Measurements from ENCODE around the gene HSPB6.
A peak's percentile ranks its signal among the peaks of the same experiment; 100 is the strongest.
"Not testable (repeated sequence)": the region's sequence is repeated elsewhere in the genome, so short reads cannot be mapped to it uniquely, and the experiment has no call there.

HSPB6 gene

DNA sequence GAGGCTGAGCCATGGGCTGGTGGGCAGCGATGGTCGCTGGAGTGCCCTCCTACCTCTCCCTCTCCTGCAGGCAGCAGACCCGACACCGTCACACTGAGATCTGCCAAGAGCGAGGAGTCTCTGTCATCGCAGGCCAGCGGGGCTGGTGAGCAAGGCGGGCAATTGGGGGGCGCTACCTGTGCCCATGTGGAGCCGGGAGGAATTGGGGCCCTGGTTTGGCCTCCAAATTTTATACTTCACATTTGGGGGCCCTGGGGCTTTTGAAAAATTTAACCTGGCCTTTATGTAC is 28.5 kb upstream of the HSPB6 start:
- DNase-seq: no peak

DNA sequence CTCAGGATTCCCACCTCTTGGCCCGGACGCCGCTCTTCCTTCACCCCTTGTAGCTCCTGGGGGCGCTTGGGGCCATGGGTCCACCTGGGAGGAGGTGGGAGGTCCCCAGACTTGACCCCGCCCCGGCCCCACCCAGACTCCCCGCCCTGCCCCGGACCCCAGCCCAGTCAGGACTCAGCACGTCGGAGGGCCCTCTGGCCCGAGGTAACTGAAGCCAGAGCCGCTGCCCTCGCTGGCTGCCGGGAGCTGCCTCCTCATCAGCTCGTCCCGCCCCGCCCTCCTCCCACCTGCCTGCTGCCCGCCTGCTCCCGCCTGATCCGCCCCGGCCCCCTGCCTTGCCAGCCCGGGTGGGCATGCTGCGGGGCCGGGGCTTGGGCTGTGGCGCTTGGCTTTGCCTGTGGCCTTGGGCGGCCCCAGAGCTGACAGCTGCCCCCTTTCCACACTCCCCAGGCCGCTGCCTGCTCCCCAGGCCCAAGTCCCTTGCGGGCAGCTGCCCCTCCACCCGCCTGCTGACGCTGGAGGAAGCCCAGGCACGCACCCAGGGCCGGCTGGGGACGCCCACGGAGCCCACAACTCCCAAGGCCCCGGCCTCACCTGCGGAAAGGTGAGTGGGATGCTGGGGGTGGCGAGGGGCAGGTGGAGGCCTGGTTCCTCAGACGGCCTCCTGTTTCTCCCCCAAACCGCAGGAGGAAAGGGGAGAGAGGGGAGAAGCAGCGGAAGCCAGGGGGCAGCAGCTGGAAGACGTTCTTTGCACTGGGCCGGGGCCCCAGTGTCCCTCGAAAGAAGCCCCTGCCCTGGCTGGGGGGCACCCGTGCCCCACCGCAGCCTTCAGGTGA is 27.9 kb upstream of the HSPB6 start:
- no peak for DNase-seq

DNA sequence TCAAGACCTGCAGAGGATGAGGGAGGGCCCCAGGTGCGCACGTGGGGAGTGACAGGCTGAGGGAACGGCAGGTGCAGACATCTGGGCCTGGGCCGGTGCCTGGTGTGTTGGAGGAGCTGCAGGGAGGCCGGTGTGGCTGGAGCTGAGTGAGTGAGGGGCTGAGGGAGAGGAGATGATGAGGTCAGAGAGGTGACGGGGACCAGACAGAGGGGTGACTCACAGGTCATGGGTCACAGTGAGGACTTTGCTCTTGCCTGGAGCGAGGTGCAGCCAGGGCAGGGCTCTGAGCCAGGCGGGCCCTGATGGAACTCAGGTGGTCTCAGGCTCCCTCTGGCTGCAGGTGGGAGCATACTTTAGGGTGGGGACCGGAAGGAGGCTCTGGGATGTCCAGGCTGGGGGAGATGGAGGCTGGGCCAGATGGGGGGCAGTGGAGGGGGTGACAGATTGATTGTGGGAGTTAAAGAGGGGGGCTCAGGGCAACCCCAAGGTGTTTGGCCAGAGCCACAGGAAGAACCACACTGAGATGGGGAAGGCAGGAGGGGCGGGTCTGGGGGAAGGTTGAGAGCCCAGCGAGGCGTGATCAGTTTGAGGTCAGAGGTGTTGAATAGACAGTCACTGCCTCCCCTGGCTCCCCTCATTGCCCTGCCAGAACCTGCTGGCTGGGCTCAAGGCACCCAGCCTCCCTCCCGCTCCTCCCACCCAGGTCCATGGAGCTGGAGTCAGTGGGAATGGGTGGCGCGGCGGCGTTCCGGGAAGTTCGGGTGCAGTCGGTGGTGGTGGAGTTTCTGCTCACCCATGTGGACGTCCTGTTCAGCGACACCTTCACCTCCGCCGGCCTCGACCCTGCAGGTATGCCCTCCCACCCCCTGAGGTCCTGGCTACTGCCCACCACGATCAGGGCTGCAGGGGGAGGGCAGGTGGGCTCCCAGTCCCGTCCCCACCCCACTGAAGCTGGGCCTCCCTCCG is 26.9 kb upstream of the HSPB6 start:
- DNase-seq: no peak

DNA sequence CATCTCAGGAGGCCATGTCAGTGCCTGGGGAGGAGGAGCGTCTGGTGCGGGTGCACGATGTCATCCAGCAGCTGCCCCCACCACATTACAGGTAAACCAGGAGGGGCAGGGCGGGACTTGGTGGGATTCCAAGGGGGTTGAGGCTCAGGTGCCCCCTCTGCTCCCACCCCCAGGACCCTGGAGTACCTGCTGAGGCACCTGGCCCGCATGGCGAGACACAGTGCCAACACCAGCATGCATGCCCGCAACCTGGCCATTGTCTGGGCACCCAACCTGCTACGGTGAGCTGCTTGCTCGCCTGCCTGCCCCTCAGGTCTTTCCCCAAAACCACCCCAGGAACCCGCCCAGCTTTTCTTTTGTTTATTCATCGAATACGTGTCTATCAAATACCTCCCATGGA is 25.8 kb upstream of the HSPB6 start:
- no peak for DNase-seq

DNA sequence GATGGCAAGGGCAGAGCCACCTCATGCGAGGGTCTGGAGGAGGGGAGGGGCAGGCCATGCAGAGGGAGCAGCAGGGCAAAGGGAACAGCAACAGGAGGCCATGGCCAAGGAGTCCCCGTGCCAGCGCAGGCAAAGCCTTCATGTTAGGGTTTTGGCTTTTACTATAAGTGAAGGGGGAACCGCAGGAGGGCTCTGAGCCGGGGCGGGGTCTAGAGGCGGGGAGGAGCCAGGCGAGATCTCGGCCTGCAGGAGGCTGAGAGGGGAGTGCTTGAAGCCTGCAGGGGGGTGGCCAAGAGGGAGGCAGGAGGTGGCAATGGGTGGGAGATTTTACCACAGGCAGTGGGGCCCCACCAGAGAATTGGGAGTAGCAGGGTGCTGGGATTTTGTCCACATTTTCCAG is 24.8 kb upstream of the HSPB6 start:
- no peak for DNase-seq

DNA sequence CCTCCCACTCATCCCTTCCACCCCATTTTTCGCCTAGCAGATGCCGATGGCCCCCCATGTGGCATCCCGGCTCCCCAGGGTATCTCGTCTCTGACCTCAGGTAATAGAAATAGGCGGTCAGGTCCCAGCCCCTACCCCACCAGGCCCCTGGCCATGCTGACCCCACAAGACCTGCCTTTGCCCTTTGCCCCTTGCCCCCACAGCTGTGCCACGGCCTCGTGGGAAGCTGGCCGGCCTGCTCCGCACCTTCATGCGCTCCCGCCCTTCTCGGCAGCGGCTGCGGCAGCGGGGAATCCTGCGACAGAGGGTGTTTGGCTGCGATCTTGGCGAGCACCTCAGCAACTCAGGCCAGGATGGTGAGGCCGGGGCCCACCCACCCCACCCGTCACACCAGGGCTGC is 23.9 kb upstream of the HSPB6 start:
- no peak for DNase-seq

DNA sequence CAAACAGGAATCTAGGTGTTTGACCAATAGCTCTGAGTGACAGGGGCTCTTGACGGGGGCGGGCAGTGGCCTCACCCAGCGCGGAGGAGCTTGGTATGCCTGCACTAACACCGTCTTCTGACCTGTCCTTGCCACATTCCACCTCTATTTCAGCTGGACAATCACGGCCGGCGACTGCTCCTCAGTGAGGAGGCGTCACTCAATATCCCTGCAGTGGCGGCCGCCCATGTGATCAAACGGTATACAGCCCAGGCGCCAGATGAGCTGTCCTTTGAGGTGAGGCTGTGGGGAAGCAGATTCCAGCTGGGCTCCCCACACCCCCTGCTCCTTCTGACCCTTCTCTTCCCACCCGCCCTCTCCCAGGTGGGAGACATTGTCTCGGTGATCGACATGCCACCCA is 23.2 kb upstream of the HSPB6 start:
- no peak for DNase-seq

DNA sequence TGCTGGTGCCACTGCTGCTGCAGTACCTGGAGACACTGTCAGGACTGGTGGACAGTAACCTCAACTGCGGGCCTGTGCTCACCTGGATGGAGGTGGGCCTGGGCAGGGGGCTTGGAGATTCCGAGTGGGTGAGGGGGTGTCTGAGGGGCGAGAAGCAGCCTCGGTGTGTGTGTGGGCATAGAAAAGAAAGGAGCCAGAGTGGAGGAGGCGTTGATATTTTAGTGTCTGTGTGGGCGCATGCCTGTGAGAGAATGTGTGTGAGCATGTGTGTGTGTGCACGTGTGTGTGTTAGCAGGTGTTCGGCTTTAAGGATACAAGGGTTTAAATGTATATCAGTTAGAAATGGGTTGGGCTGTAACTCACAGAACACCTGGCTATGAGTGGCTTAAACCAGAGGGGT is 22.2 kb upstream of the HSPB6 start:
- DNase-seq: no peak

DNA sequence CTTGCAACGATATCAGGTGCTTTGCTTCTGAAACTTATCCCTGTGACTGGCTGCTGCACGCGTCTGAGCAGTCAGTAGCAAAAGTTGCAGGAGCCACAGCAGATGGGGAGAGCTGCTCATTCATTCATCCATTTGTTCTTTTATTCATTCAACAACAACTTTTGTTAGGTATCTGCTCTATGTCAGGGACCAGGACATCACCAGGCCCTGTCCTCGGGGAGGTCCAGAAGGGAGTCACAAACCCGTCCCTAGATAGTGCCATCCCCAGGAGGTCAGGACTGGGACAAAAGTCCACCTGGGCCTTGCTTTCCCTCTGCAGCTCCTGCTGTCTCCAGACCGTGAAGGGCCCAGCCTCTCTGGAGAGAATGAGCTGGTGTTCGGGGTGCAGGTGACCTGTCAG is 21.1 kb upstream of the HSPB6 start:
- no peak for DNase-seq

DNA sequence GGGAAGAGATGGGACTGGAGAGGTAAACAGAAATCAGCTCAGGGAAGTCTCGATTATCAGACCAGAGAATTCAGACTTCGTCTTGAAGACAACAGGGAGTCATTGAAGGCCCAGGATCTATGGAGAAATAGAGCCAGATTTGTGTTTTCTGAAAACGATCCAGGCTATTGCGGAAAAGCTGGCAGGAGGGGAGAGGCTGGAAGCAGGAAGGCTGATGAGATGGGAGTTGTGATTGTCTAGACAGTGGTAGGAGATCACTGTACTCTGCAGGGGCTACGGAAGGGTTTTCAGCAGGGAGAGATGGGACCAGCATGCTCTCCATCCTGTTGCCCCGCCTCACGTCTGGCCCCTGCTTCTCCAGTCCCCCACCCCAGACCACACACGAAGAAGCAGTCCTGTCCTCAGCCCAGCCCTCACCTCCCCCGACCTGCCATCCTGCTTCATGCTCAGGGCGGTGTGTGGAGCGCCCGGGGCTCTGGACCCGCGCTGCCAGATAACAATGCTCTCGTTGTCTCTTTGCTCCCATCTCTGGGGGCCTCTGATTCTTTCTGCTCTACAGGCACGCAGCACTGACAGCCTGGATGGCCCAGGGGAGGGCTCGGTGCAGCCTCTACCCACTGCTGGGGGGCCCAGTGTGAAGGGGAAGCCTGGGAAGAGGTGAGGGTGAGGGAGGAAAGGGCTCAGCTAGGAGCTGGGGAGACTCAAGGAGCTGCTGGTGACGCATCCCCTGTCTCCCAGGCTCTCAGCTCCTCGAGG is 20.4 kb upstream of the HSPB6 start:
- no peak for DNase-seq

DNA sequence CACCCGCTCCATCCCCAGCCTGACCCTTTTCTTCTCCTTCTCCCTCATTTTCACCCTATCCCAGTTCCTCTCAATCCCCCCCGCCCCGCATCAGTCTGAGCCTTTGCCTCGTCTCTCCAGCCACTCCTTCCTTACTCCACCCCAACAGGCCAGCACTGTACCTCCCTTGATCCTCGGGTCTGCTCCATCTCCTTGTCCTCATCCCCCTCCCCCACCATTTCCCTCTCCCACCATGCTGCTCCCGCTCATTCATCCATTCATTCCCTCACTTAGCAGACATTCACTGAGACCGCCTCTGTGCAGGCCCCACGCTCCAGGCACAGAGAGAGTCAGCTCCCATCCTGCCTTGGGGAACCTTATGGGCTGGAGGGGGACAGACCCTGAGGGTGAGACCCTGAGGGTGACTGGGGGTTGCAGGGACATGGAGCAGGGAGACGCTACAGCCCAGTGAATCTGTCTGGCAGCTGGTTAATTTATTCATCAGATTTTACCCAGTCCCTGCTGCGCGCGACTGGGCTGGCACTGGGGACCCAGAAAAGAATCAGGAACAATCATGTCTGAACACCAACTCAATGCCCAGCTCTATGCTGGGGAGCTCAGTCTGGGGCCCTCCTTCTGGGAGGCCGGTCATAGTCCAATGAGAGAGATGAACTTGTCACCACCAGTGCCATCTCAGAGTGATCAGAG is 19.4 kb upstream of the HSPB6 start:
- no peak for DNase-seq

DNA sequence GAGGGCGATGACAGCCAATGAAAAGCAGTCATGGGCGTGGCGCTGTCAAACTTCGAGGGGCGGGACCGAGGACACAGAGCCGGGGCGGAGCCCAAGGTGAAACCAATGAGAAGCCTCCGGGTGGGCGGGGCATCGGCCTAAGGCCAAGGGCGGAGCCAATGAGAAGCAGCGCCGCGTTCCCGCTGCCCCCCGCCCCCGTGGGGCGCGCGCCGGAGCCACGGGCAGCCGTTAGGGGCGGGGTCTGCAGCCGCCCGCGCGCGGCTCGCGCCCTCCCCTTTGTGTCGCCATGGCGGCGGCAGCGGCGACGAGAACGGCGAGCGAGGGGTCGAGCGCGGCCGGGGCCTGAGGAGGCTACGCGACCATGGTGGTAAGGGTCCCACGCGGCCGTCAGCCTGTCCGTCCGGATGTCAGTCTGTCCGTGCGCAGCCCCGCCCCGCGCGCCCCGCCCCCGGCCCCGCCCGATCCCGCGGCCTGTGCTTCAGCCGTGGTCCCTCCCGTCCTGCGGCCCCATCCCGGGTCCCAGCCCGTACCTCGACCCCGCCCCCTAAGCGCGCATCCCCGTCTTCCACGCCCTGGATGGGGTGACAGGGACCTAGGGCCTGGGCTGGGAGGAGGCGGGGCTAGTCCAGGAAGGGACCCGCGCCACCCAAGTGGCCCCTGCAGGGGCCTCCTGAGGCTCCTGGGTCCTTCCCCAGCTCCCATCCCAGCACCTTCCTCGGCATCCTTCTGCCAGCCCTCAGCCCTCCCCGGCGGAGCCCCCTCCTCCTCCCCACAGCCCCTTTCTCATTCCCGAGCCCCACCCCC is 18.7 kb upstream of the HSPB6 start, which contains the start of gene ARHGAP33:
Gene ARHGAP33 (plus strand): TSS at position 267 of the 804 bp plus-strand sequence. CDS start 95 bp downstream, at position 362.
- peak; percentile 99 for DNase-seq

DNA sequence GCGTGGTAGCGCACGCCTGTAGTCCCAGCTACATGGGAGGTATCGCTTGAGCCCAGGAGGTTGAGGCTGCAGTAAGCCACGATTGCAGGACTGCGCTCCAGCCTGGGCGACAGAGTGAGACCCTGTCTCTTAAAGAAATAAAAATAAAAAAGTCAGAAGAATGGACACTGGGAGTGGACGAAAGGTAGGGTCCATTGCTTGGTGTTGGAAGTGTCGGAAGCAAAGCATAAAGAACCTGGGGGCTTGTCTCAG is 18.1 kb upstream of the HSPB6 start:
- no peak for DNase-seq

DNA sequence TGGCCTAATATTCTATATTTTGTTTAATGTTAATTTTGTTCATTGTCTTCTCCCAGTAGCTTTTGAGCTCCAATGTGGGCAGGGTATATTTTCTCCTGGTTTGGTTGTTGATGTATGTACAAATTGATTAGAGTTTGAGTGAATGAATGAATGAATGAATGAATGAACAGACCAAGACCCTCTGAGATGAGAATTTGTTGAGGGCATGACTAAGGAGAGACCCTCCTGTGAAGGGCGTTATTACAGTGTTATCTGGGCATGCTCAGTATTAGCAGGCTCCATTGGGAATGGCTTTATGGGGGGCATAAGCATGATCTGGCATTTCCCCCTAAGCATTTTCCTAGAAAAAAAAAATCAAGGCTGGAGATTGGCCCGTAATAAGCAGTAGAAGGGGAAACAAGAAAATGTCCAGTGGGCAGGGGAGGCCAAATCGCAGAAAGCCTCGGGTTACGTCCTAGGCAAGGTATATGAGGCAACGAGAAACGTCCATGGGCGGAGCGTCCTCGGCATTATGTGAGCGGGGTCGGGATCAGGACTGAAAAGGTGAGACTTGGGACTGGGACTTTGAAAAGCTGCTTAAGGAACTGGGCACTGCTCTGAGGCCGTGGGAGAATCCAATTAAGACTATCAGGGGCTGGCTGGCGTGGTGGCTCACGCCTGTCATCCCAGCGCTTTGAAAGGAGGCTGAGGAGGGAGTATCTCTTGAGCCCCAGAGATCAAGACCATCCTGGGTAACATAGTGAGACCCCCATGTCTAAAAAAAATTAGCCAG is 17.6 kb upstream of the HSPB6 start:
- DNase-seq: no peak

DNA sequence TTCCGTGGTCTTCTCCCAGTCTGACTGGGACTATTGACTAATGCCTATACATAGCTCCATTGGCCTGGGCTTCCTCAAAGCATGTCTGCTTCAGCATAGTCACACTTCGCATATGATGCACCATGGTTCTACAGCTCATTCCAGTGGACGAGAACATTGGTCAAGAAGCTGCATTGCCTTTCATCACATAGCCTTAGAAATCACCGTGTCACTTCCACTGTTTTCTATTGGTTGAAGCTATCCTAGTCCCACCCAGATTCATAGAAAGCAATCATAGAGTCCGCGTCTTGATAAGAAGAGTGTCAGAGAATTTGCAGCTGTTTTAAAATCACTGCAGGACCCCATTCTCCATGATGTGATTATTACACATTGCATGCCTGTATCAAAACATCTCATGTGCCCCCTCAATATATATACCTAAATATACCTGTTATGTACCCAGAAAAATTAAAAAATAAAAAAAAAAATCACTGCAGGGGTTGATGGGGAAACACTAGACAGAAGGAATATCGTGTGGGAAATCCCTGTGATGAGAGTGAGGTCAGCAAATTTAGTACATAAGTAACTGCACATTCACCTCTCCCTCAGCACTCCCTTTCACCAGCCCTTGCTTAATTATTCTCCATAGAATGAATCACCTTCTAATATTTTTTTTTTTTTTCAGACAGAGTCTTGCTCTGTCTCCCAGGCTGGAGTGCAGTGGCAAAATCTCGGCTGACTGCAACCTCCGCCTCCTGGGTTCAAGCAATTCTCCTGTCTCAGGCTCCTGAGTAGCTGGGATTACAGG is 16.4 kb upstream of the HSPB6 start:
- no peak for DNase-seq

DNA sequence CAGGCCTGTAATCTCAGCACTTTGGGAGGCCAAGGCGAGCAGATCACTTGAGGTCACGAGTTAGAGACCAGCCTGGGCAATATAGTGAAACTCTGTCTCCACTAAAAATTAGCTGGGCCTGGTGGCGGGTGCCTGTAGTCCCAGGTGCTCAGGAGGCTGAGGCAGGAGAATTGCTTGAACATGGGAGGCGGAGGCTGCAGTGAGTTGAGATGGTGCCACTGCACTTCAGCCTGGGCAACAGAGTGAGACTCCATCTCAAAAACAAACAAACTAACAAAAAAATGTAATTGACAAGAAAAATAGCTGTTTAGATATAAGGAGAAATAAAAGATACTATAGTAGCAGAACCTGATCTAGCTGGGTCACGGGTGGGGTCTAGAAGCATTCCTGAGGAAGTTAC is 15.5 kb upstream of the HSPB6 start:
- DNase-seq: not testable (repeated sequence)

DNA sequence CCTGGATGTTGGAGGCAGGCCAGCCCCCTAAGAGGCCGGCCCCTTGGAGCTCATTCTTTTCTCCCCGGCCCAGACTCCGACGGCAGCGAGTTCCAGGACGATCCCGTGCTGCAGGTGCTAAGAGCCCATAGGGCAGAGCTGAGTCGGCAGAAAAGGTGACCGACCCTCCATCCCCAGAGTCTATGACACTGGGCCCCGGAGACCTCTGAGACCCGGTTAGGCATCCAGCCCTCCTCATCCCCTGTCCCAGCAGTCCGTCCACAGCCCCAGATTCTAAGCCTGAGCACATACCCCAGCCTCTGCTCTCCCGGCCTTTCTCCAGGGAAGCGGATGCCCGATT is 11.2 kb upstream of the HSPB6 start:
- DNase-seq: no peak

DNA sequence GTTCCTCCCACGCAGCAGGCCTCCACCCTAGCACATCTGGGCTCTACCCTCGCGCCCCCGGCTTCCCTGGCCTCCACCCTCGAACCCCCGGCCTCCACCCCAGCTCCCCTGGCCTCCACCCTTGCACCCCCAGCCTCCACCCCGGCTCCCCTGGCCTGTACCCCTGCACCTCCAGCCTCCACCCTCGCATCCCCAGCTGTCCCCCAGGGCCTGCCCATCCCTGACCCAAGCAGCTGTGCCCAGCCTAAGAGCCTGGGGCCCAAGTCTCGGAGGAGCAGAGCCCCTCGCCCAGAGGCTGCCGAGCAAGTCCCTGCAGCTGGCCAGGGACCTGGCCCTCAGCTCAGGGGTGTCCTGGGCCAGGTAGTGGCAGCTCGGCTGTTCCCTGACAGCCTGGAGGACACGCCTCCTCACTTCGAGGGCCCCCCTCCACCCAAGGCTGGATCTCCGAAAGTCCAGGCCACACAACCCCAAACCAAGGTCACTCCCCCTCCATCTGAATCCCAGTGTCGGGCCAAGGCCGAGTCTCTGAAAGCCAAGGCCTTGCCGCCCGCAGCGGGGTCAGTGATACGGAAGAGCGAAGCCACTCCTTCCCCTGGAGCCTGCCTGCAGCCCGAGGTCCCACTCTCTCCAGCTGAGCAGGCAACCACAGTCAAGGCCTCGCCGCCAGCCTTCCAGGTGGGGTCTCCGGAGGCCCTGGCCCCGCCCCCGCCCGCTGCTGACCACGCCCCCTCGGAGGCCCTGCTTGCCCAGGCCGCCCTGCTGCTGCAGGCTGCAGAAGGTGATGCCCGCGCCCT is 10.7 kb upstream of the HSPB6 start:
- no peak for DNase-seq

DNA sequence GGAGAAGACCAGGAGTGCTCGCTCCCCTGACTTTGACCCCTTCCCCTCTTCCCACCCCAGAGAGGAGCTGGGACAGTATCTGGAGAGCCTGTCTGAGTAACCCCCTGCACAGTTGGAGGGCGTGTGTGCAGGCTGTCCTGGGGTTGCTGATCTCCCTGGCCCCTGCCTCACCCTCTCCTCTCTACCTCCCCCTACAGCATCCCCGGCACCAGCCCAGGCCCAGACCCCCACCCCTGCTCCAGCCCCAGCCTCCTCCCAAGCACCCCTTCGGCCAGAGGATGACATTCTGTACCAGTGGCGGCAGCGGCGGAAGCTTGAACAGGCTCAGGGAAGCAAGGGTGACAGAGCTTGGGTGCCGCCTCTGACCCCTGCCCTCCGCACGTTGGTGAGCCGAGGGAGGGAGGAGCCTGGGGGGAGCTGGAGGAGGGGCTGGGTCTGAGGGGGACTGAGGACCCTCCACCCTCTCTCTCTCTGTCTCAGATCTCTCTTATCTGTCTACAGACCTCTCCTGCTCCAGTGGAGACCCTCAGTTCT is 9.8 kb upstream of the HSPB6 start:
- DNase-seq: no peak
